Fibroblast of mammary gland (primary cell): ENCODE results near the gene SYPL2.

Experiments used
- DNase-seq: peaks from one replicate; pipeline ENCODE4 v3.0.0-alpha.2; 2010; ENCODE audit warnings: low read depth
- H3K4me3 ChIP-seq: 2 replicates; pipeline ENCODE4 v1.5.1; 2011; ENCODE audit warnings: low read depth, mild to moderate bottlenecking, low read length, moderate library complexity; ENCODE audit not compliant: control insufficient read depth
- TF ChIP-seq, protein P1 (sequence below): conservative IDR thresholded peaks from 2 replicates; pipeline ENCODE4 v1.5.1; 2011; ENCODE audit warnings: low read depth, low read length, inconsistent platforms; ENCODE audit not compliant: control insufficient read depth, insufficient read depth

The SYPL2 gene

DNA sequence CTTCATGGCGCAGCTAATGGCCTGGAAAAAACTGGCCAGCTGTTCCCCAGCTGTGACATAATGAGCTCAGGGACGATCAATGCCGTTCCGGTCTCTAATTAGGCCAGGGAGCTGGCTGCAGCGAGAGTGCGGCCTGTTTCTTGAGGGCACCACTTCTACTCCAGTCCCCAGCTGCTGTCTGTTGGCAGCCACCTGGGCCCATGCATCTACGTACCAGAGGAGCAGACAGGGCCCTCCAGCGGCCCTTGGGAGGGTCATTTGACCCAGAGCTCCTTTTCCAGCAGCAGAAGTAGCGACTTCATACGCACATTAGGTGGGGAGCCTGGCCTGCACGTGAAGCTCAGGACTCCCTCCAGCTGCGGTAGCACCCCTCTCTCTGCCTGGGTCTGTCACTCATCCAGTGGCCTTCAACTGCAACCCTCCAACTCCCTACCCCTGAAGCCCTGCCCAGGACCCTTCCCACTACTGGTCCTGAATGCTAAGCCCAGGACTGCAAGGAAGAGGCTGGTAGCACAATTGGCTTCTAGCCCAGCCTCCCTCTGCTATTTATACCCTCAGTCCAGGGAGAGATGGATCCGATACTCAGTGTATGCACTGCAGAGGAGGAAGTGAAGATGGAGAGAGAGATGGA lies 64.2 kb downstream of the SYPL2 start:
- no peak overlapping the region for H3K4me3 ChIP-seq
- DNase-seq, result no peak
- TF ChIP-seq, protein P1, sequence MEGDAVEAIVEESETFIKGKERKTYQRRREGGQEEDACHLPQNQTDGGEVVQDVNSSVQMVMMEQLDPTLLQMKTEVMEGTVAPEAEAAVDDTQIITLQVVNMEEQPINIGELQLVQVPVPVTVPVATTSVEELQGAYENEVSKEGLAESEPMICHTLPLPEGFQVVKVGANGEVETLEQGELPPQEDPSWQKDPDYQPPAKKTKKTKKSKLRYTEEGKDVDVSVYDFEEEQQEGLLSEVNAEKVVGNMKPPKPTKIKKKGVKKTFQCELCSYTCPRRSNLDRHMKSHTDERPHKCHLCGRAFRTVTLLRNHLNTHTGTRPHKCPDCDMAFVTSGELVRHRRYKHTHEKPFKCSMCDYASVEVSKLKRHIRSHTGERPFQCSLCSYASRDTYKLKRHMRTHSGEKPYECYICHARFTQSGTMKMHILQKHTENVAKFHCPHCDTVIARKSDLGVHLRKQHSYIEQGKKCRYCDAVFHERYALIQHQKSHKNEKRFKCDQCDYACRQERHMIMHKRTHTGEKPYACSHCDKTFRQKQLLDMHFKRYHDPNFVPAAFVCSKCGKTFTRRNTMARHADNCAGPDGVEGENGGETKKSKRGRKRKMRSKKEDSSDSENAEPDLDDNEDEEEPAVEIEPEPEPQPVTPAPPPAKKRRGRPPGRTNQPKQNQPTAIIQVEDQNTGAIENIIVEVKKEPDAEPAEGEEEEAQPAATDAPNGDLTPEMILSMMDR, result no peak

DNA sequence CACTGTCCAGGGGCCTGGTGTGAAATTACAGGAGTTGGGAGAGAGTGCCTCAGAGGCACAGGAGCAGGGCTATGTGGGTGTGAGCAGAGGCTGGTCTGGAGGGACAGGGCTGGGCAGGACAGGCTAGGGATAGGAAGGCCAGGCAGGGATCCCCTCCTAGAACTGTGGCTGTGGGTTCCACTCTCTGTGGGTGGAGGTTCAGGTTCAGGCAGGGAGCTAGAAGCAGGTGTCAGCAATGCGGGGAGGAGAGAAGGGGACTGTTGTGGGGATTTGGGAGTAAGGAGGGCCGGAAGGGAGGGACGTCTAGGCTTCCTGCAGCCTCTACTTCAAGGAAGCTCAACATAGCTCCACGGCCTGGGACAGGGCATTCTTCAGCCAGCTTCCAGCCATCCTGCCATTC lies 65.0 kb downstream of the SYPL2 start:
- DNase-seq, result no peak
- TF ChIP-seq, protein P1, result no peak
- no peak overlapping the region for H3K4me3 ChIP-seq
